ENCODE data around the gene KIAA1549. TPM values are rescaled to one million over a fixed set of nuclear protein-coding genes. Genes with fewer than 3 reads are reported as not detected.

The KIAA1549 gene
- total and polyA plus RNA-seq, 7 donors, result 0.46 to 4.4 (median 1.4) TPM

DNA sequence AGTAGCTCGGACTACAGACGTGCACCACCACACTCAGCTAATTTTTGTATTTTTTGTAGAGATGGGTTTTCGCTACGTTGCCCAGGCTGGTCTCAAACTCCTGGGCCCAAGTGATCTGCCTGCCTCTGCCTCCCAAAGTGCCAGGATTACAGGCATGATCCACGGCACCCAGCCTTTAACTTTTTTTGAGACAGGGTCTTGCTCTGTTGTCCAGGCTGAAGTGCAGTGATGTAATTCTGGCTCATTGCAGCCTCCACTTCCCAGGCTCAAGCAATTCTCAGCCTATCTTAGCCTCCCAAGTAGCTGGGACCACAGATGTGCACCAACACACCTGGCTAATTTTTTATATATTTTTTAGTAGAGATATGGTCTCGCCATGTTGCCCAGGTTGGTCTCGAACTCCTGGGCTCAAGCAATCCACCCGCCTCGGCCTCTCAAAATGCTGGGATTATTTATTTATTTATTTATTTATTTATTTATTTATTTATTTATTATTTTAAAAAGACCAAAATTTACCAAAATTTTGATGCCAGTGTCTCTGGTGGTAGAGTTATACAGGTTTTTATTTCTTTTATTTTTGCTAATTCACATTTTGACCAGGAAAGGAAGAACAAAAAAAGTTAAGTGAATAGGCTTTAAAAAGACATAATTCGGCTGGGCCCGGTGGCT is 158.2 kb downstream of the KIAA1549 start:
- 91 to 95% (median 92%) methylated on average over 11 of the region's 11 CpGs for WGBS, 3 donors
- no peak for ATAC-seq
- no peak overlapping the region for H3K27ac ChIP-seq
- no peaks in the 10 kb centered on the region for H3K36me3 ChIP-seq (ENCODE audit: insufficient read depth in 1 of 2, low read depth in 1 of 2)
- H3K27me3 ChIP-seq (ENCODE audit: insufficient read depth in 3 of 3, low read length in 2 of 3), result no peaks in the 10 kb centered on the region
- no peaks in the 10 kb centered on the region for H3K4me1 ChIP-seq
- no peak overlapping the region for H3K4me3 ChIP-seq
- intact Hi-C loops (cut with DNase I), result no loop called here
- DNase-seq, result no peak
- TF ChIP-seq, protein P1, sequence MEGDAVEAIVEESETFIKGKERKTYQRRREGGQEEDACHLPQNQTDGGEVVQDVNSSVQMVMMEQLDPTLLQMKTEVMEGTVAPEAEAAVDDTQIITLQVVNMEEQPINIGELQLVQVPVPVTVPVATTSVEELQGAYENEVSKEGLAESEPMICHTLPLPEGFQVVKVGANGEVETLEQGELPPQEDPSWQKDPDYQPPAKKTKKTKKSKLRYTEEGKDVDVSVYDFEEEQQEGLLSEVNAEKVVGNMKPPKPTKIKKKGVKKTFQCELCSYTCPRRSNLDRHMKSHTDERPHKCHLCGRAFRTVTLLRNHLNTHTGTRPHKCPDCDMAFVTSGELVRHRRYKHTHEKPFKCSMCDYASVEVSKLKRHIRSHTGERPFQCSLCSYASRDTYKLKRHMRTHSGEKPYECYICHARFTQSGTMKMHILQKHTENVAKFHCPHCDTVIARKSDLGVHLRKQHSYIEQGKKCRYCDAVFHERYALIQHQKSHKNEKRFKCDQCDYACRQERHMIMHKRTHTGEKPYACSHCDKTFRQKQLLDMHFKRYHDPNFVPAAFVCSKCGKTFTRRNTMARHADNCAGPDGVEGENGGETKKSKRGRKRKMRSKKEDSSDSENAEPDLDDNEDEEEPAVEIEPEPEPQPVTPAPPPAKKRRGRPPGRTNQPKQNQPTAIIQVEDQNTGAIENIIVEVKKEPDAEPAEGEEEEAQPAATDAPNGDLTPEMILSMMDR (IDR thresholded peaks at IDR 0.05), result no peak
- H3K9me3 ChIP-seq, result no peaks in the 10 kb centered on the region

DNA sequence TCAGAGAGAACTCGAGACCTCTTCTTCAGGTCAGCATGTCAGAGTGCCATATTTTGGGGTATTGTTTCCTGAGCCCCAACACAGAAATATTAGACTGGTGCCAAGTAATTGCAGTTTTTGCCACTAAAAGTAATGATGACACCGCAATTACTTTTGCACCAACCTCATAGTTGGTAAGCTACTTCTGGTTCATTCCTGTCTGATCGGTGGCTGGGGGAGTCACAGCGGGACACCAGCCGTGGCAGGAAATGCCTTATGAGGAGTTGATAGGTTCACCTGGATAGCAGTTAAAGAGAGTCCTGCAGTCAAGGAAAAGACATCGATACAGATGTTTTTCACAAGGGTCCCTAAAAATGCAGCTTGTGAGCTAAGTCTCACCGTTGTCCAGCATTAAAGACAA is 159.3 kb downstream of the KIAA1549 start:
- 87 to 89% (median 88%) methylated on average over 7 of the region's 7 CpGs for WGBS, 3 donors
- H3K36me3 ChIP-seq (ENCODE audit: insufficient read depth in 1 of 2, low read depth in 1 of 2), result no peaks in the 10 kb centered on the region
- no peak for ATAC-seq

DNA sequence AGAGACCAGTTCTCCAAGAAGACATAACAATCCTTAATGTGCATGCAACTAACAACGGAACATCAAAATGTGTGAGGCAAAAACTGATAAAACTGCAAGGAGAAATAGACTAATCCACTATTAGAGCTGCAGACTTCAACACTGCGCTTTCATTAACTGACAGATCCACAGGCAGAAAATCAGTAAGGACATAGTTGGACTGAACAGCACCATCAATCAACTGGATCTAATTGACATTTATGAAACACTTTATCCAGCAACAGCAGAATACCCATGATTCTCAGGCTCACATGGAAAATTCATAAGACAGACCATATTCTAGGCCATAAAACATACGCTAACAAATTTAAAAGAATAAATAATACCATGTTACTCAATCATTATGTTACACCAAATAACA is 161.6 kb downstream of the KIAA1549 start:
- Histone ChIP-seq H3K27ac (no peak overlapping the region), H3K4me1 (no peaks in the 10 kb centered on the region), H3K36me3 (ENCODE audit: insufficient read depth in 1 of 2, low read depth in 1 of 2) (no peaks in the 10 kb centered on the region), H3K27me3 (ENCODE audit: insufficient read depth in 3 of 3, low read length in 2 of 3) (no peaks in the 10 kb centered on the region), H3K9me3 (no peaks in the 10 kb centered on the region), H3K4me3 (no peak overlapping the region)
- DNase-seq (no peak), ATAC-seq (no peak)
- intact Hi-C loops (cut with DNase I), result no loop called here
- TF ChIP-seq, protein P1 (IDR thresholded peaks at IDR 0.05), result no peak
- WGBS, 3 donors, result 70 to 91% (median 78%) methylated on average over 3 of the region's 3 CpGs

More for the DNA sequence above, 159.3 kb downstream of the KIAA1549 start:
- Histone ChIP-seq H3K27me3 (ENCODE audit: insufficient read depth in 3 of 3, low read length in 2 of 3) (no peaks in the 10 kb centered on the region), H3K4me3 (no peak overlapping the region), H3K4me1 (no peaks in the 10 kb centered on the region), H3K27ac (no peak overlapping the region), H3K9me3 (no peaks in the 10 kb centered on the region)
- no peak for DNase-seq
- intact Hi-C loops (cut with DNase I), result no loop called here
- TF ChIP-seq, protein P1 (IDR thresholded peaks at IDR 0.05), result no peak

DNA sequence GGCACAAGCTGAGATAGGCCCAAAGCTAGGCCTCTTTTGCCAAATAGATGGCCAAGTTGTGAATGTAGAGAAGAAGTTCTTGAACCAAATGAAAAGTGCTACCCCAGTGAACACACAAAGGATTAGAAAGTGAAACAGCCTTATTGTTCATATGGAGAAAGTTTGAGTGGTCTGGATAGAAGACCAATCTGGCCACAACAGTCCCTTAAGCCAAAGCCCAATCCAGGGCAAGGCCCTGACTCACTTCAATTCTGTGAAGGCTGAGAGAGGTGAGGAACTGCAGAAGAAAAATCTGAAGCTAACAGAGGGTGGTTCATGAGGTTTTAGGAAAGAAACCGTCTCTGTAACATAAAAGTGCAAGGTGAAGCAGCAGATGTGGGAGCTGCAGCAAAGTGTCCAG is 164.5 kb downstream of the KIAA1549 start:
- Histone ChIP-seq H3K4me1 (no peaks in the 10 kb centered on the region), H3K9me3 (no peaks in the 10 kb centered on the region), H3K36me3 (ENCODE audit: insufficient read depth in 1 of 2, low read depth in 1 of 2) (no peaks in the 10 kb centered on the region), H3K4me3 (no peak overlapping the region), H3K27me3 (ENCODE audit: insufficient read depth in 3 of 3, low read length in 2 of 3) (no peaks in the 10 kb centered on the region), H3K27ac (no peak overlapping the region)
- ATAC-seq (no peak), DNase-seq (no peak)
- intact Hi-C loops (cut with DNase I), result no loop called here
- 77 to 89% (median 83%) methylated on average over 1 of the region's 1 CpG for WGBS, 3 donors
- TF ChIP-seq, protein P1 (IDR thresholded peaks at IDR 0.05), result no peak

DNA sequence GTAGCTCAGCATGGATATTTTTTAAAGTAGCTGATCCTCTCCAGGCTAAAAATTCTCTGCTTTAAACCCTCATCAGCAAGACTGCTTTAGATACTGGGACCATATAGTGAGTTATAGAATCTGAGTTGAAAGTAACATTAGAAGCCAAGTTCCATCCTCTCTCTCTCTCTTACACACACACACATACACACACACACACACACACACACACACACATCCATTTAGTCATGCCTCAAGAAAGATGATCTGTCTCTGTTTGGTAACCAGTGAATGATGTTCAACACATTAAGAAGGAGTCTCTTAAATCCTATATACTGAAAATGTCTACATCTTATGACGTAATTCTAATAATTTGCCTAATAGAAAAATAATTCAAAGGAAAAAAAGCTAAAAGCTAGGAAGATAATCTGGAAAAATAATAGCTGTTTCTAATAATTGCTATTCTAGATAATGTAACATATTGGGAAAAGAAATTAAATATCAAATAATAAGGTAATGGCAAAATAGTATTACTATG is 166.3 kb downstream of the KIAA1549 start:
- DNase-seq (no peak), ATAC-seq (no peak)
- Histone ChIP-seq H3K36me3 (ENCODE audit: insufficient read depth in 1 of 2, low read depth in 1 of 2) (no peaks in the 10 kb centered on the region), H3K4me1 (no peaks in the 10 kb centered on the region), H3K4me3 (no peak overlapping the region), H3K27me3 (ENCODE audit: insufficient read depth in 3 of 3, low read length in 2 of 3) (no peaks in the 10 kb centered on the region), H3K27ac (no peak overlapping the region), H3K9me3 (no peaks in the 10 kb centered on the region)
- TF ChIP-seq, protein P1 (IDR thresholded peaks at IDR 0.05), result no peak
- intact Hi-C loops (cut with DNase I), result no loop called here
- 73 to 80% (median 74%) methylated on average over 1 of the region's 1 CpG for WGBS, 3 donors

Data from psoas muscle (tissue), 8 donors.